Iris pigment epithelial cell (primary cell): ENCODE results near the gene TSPAN16.
"Not testable (repeated sequence)": the region's sequence is repeated elsewhere in the genome, so short reads cannot be mapped to it uniquely, and the experiment has no call there.

Source experiments
- DNase-seq: peaks from one replicate; pipeline ENCODE4 v3.0.0-alpha.2; 2011; ENCODE audit warnings: low read depth

Gene TSPAN16

DNA sequence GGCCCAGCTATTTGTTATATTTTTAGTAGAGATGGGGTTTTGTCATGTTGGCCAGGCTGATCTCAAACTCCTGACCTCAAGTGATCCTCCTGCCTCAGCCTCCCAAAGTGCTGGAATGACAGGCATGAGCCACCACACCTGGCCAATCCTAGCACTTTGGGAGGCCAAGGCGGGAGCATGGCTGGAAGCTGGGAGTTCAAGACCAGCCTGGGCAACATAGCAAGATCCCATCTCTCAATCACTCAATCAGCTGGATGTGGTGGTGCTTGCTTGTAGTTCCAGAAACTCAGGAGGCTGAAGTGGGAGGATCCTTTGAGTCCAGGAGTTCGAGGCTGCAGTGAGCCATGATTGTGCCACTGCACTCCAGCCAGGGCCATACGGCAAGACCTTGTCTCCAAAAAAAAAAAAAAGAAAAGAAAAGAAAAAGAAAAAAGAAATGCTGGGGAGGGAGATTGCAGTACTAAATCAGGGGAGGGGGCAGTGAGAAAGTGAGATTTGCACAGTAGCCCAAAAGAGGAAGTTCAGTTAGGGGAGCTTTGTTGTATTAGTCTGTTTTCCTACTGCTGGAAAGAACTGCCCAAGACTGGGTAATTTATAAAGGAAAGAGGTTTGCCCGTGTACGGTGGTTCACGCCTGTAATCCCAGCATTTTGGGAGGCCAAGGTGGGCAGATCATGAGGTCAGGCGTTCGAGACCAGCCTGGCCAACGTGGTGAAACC, 24.5 kb downstream of the TSPAN16 start:
- not testable (repeated sequence) for DNase-seq

DNA sequence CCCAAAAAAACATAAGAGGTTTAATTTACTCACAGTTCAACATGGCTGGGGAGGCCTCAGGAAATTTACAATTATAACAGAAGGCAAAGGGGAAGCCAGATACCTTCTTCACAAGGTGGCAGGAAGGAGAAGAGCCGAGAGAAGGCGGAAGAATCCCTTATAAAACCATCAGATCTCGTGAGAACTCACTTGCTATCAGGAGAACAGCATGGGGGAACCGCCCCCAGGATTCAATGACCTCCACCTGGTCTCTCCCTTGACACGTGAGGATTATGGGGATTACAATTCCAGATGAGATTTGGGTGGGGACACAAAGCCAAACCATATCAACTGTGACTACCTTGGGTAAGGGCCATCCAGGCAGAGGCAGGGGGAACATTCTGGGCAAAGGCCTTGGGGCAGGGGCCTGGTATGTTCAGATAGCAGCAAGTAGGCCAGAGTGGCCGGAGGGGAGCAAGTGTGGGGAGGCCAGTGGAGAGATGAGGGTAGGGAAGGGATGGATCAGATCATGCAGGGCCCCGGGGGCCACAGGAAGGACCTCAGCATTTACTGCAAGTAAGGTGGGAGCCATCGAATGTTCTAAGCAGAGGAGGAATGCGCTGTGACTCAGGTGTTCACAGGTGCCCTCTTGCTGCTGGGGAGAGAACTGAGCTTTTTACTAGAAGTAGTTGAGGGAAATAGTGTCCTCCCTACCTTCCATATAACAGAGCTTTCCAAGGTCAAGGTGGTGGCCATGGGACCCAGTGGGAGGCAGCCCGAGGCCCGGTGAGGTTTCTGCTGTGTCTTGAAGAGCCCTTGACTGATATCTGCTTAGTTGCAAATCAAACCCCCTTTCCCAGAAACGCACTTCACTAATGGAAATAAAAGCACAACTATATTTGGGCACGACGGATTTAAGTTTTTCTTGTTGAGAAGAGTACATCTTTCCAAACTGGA, 25.5 kb downstream of the TSPAN16 start:
- no peak for DNase-seq

DNA sequence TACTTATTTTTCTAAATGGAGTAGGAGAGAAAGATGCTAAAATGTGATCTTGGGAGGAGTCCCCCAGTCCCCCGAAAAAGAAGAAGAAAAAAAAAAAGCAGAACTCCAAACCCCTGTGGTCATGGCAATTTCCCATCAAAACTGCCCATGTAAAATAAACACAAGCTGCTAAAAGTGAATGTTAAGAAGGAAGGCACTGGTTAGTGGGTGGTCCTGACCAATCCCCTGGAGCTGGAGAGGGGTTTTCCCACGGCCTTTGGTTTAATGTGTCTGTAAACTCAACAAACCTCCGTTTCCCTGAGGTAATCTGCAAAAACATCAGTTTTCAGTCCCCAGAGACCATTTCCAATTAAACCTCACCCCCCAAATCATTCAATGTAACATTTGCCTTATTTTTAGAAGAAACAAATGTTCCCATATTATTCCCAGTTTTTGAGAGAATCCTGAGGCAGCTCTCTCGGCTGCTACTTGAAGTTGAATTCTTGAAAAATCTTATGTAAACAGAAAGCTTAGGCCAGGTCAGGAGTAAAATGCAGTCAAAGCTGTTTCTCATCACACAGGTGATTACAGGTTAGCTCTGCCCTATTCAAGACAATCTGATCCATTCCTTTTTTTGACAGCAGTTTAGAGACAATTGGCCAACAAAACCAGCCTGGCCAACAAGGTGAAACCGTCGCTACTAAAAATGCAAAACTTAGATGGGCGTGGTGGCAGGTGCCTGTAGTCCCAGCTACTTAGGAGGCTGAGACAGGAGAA, 26.5 kb downstream of the TSPAN16 start:
- no peak for DNase-seq

DNA sequence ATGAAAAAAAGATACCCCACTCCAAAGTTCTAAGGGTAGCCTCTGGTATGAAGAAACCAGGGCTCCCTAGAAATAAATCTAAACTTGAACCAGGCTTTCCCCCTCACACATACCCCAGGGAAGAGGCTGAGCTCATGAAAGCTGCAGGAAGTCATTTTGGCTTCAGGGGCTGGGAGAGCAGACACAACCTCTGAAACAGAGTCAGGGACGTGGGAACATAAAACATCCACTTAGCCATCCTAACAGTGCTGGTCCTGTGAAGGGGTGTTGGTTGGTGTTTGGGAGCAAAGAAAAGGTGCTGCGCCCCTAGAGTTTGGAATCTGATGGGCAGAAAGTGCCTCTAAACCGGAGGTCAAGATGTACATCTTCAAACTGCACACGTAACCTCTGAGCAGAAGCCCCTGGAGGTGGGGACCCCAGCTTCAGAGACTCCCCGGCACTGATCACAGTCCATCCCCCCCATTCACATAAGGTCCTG, 27.7 kb downstream of the TSPAN16 start:
- DNase-seq, result no peak

DNA sequence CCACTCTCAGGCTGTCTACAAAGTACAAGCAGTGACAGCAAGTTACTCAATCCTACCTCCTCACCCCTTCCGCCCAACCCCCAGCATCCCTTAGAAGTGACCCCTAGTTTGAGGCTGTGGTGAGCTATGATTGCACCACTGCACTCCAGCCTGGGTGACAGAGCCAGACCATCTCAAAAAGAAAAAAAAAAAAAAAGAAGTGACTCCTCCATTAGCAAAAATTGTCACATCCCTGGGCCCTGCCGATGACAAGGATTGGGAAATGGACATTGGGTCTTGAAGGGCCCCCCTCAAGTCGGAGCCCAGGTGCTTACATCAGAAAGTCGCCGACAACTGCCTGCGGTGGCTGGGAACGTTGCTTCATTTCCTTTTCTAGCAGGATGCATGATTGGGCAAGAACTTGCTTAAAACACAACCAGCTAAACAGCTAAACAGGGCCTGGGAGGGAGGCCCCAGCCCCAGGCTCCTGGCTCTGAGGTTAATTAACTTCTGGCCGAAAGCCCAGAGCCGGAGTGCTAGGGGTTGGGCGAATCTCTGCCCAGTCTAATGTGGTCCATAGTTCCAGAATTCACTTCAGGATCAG, 28.2 kb downstream of the TSPAN16 start:
- peak; percentile 98 for DNase-seq

DNA sequence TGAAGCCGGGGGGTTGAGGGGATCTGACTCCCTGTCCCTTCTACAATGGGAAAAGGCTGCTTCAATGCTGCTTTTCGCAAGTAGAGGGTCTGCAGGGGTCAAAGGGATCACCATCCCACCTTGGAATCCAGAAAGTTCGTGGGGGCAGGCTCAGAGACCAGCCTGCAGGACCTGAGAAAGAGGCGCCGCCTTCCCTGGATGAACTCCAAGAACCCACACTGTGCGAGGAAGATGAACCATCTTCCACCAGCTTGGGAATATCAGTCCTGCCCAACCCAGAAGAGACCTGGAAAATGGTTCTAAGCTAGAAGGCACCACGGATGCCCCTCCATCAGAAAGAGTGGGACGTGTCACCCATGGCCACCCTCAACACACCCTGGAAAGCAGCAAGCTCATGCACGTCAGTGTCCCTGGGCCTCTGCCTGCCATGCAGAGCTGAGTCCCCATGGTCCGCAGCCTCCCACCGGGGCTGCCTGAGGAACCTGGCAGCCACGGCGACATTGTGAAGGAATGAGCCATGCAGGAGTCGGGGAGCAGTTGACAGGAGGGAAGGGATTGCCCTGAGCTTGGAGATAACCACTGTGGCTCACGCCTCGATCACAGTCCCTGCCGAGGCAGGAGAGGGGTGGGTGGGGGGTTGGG, 28.9 kb downstream of the TSPAN16 start:
- DNase-seq, result no peak

DNA sequence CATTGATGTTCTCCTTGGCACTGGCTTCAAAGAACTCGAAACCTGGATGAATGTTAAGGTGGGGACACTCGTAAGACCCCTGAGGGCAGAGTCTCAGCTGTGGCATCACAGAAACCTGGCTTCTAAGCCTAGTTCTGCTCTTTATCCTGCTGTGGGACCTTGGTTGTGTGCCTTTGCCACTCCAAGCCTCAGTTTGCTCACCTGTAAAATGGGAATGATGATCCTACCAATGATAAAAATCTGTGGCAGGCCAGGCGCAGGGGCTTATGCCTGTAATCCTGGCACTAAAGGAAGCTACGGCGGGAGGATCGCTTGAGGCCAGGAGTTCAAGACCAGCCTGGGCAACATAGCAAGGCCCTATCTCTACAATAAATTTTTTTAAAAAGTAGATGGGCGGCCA, 29.6 kb downstream of the TSPAN16 start:
- DNase-seq, result no peak

DNA sequence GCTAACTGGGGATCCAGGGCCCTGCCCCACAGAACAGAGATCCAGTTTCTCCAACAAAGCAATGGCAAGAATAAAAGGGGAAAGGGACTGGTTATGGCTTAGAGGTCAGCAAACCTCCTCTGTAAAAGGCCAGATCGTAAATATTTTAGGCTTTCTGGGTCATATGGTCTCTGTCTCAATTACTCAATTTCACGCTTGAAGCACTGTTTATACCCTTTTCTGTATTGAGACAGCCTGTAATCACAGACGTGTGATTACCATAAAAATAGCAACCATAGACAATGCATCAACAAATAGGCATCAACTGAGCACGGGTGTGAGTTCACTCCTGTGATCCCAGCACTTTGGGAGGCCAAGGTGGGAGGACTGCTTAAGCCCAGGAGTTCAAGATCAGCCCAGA, 34.2 kb downstream of the TSPAN16 start:
- DNase-seq, result no peak

DNA sequence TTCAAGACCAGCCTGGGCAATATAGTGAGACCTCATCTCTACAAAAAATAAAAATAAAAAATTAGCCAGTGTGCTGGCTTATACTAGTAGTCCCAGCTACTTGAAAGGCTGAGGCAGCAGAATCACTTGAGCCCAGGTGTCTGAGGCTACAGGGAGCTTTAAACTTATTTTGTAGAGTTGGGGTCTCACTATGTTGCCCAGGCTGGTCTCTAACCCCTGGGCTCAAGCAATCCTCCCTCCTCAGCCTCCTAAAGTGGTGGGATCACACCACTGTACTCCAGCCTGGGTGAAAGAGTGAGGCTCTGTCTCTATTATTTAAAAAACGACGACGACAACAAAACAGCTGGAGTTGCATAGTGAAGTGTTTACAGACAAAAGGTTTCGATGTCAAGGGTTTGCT, 35.5 kb downstream of the TSPAN16 start:
- DNase-seq, result no peak

DNA sequence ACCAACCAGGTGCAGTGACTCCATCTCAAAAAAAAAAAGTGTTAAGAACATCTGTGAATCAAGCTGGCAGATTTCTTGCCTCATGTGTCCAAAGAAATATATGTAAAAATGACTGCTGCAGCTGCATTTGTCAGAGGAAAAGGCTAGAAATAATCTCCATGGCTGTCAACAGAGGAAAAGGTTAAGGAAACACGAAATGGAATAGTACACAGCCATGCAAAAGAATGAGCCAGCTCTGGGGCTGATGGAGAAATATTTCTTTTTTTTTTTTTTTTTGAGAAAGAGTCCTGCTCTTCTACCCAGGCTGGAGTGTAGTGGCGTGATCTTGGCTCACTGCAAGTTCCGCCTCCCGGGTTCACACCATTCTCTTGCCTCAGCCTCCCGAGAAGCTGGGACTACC, 36.9 kb downstream of the TSPAN16 start:
- no peak for DNase-seq

DNA sequence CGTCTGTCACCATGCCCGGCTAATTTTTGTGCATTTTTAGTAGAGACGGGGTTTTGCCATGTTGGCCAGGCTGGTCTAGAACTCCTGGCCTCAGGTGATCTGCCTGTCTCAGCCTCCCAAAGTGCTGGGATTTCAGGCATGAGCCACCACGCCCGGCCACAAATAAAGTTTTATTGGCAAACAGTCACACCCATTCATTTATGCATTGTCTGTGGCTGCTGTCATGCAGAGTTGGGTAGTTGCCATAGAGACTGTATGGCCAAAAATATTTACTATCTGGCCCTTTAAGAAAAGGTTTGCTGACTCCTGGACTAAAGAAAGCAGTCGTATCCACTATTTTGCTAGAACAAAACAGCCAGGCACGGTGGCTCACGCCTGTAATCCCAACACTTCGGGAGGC, 37.9 kb downstream of the TSPAN16 start:
- not testable (repeated sequence) for DNase-seq

DNA sequence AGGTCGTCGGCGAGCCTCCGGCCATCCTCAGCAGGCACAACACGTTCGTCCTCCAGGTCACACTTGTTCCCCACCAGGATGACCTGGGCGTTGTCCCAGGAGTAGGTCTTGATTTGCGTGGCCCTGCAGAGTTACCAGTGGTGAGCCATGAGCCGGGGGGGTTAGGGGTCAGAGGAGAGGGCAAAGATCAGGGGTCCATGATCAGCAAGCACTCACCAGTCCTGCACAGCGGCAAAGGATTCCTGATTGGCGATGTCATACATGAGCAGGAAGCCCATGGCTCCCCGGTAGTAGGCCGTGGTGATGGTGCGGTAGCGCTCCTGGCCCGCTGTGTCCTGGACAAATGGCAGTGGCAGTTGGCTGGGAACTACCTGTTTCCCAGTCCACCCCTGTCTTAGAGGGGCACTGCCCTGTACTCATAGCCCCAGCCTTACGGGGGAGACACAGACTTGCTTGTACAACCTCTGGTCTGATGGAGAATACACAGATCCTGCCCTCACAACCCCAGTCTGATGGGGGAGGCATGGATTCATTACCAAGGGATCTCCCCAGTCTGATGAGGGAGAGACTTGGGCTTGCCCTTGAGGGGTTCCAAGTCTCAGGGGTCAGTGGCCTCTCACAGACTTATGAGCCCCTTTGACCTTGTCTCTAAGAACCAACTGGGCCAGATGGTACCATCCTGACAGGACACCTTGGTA, 39.6 kb downstream of the TSPAN16 start:
- DNase-seq, result no peak

DNA sequence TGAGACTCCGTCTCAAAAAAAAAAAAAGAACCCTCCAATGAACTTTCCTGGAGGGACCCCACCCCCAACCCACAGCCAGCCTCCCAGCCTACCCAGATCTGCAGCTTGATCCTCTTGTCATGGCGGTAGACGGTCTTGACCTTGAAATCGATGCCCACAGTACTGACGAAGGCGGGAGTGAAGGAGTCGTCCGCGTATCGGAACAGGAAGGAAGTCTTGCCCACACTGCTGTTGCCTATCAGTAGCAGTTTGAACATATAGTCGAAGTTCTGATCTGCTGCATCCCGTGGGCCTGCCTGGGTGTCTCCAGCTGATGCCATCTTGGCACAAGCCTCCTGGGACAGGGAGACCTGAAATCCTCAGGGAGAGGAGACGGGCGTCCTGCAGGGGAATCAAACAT, 41.1 kb downstream of the TSPAN16 start:
- DNase-seq, result no peak

DNA sequence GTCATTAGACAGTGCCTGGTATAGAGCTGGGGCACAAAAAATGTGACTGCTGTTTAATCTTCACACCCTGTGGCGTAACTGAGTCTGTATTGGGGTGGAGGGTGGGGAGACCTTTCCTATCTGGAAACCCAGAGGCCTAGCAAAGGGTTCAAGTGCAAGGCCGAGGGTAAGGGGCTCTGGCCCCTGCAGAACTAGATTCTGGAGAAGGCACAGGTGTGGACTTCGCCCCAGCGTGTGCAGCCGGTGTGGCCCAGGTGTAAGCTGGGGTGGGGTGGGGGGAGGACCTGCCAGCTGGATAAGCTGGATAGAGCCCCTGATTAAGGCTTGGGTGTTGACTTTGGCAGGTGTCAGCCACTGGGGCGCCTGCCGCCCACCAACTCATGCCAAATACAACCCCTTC, 42.2 kb downstream of the TSPAN16 start:
- no peak for DNase-seq

DNA sequence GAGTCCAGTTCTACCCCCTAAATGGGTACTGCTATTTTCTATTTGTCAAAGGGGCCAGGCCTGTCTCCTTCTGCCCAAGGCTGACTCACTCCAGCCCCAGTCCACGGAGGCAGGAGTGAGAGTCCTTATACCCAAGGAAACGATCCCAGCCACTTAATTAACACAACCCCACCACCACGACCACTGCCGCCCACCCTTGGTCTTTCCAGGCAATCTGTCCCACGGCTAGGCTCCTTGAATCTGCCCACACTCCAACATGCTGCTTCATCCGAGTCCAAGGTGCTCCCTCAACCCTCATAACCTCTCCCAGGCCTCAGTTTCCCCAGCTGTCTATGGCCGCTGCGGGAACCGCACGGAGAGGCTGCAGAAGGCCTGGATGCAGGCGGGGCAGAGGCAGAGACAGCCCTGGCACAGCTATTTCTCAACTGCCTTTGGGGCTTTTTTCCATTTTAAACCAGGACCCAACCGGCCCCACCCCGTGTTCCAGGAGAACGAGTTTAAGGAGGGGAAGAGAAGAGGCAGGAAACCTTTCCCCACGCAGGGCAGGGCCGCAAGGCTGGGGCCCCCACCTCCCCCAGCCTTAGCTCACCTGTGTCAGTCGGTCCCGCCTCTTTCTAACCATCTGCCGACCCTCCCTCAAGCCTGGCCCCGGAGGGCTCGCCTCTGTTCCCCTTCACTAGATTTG, 42.8 kb downstream of the TSPAN16 start:
- no peak for DNase-seq

DNA sequence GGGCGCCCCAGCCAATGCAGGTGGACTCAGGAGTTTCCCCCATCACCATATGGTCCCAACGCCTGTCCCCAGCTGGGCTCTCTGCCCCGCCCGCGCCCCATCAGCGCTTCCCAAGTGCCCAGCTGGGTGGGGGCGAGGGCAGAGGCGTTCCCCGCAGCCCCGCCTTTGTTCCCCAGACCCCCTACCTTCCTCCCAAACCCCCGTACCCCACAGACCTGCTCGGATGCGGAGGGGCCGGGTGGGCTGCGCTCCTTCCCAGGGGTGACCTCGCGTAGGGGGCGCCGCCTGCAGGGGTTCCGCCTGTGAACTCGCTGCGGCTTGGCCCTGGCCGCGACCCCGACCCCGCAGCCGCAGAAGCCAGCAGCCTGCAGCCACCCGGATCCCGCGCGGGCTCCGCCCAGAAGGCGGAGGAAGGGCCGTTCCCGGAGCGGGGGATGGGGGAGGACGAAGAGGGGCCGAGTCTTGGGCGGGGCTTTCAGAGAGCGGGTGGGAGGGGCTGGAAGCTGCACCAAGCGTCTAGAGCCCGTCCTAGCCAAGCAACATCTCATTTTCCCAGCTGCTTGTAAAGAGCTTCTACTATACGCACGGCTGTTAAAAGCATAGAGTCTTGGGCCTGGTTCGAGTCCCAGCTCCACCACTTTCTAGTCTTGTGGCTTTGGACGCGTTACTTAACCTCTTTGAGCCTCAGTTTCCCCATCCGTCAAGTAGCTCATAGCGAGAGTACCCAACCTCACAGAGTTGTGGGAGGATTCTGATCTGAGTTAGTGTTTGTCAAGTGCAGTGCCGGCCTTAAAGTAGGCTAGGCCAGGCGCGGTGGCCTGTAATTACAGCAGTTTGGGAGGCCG, 43.5 kb downstream of the TSPAN16 start, which contains the start of gene RAB3D:
Gene RAB3D, minus strand, starts transcription at position 404 of the 845 bp plus-strand sequence. CDS start 2,258 bp downstream, outside the sequence.
- peak; percentile 85 for DNase-seq

DNA sequence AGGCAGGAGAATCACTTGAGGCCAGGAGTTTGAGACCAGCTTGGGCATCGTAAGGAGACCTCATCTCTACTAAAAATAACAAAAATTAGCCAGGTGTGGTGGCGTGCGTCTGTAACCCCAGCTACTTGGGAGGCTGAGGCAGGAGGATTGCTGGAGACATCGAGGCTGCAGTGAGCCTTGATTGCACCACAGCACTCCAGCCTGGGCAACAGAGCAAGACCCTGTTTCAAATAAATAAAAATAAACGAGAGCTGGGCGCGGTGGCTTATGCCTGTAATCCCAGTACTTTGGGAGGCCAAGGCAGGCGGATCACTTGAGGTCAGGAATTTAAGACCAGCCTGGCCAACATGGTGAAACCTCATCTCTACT, 44.1 kb downstream of the TSPAN16 start:
- DNase-seq, result not testable (repeated sequence)

DNA sequence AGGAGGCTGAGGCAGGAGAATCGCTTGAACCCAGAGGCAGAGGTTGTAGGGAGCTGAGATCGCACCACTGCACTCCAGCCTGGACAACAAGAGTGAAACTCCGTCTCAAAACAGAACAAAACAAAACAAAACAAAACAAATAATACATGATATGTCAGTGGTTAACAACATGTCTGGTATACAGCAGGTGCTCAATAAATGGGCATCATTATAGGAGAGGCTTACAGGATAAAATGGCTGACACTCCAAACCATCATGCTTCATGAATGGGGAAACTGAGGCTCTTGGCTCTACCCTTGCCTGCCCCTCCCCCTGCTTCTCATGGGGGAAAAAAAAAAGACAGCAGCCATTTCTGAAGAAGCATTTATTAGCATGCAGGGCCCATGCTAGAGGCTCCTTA, 46.5 kb downstream of the TSPAN16 start:
- DNase-seq, result no peak

DNA sequence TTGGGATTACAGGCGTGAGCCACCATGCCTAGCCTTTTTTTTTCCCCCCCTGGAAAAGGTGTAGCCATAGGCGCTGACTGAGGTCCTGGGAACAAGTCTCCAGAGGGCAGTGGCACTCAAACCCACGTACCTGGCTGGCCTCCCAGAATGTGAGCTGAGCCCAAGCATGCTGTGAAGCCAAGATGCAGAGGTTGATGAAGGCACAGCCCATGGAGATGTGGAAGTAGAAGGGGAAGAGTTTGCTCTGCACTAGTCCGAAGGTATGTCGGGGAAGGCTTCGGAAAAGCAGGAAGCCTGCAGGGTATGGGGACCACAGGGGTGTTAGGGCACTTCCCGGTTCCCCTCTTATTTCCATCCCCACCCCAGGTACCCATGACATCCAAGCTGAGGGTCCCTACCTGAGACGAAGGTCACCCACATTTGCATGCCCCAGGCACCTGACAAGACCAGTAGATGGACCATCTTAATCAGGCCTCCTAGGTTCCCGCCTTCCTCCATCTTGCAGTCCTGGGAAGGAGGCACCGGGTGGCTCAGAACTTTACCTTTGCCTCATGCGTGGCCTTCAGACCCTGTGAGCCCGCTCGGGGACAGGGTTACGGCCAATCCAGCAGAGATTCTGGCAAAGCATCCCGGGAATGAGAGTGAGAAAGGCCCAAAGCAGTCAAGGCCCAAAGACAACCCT, 49.3 kb downstream of the TSPAN16 start:
- DNase-seq, result no peak
